Globus pallidus (tissue), 1 donor: ENCODE results near the gene CHD1.
"Not testable (repeated sequence)": the region's sequence is repeated elsewhere in the genome, so short reads cannot be mapped to it uniquely, and the experiment has no call there.

Experiments
- DNase-seq: peaks from one replicate; pipeline ENCODE4 v3.0.0-alpha.2; 2015; ENCODE audit warnings: low spot score

CHD1 gene

DNA sequence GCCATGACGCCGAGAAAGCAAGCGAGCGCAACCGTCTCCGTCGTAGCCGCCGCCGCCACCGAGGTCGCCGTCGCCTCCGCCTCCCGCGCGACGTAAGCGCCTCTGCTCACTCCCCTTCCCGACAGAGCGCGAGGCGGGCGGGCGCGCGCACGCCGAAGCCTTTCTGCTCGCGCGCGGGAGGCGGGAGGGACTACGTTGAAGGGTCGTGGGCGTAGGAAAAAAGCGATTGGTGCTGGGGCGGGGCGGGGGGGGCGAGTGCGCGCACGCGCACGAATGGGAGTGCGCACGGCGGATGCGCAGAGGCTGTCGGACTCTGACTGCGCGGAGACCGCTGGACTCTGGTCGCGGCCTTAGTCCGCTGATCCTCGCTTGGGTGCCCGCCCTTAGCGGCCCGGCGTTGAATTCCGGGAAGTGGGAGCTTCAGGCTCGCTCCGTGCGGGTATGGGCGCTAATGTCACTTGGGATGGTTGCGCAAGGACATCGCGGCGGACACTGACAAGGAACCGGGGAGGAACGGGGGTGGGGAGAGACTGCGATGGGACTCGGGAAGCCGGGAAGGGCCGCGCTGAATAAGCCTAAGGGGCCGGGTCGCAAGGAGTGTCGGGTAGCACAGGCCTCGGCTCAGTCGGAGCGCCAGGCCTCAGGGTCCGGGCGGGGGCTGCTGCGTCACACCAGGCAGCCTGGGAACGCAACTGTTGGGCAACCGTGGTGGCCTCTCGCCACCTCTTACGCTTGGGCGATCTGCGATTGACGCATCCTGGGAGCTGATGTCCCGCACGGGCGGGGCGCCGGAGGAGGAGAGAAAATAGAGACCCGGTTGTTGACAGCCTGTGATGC is at the start of gene CHD1:
Gene CHD1, minus strand, starts transcription at position 135 of the 837 bp plus-strand sequence. CDS start 2,621 bp downstream, outside the sequence.
- DNase-seq: peak; percentile 95

DNA sequence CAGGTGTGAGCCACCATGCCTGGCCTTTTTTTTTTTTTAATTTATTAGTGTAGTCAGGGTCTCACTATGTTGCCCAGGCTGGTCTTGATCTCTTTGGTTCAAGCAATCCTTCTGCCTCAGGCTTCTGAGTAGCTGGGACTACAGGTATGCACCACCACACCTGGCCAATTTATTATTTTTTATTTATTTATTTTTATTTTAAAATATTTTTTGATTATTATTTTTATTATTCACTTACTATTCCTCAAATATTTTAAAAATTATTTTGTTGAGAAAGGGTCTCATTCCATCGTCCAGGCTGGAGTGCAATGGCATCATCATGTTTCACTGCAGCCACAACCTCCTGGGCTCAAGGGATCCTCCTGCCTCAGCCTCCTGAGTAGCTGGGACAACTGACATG is 49.7 kb upstream of the CHD1 start:
- DNase-seq: no peak

- no peak for DNase-seq
These were observed 48.9 kb upstream of the CHD1 start for GRCh38 chr5:98977723-98978122.

GRCh38 chr5:98975682-98976407 is 47.0 kb upstream of the CHD1 start:
- DNase-seq: no peak

DNA sequence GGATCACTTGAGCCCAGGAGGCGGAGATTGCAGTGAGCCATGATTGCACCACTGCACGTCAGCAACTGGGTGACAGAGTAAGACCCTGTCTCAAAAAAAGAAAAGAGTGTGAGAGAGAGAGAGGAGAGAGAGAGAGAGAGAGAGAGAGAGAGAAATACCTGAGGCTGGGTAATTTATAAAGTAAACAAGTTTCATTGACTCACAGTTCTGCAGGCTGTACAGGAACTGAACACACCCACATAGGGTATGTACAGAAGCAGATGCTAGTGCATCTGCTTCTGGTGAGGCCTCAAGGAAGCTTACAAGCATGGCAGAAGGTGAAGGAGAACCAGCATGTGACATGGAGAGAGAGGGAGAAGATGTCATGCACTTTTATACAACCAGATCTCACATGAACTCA is 46.4 kb upstream of the CHD1 start:
- DNase-seq: no peak

DNA sequence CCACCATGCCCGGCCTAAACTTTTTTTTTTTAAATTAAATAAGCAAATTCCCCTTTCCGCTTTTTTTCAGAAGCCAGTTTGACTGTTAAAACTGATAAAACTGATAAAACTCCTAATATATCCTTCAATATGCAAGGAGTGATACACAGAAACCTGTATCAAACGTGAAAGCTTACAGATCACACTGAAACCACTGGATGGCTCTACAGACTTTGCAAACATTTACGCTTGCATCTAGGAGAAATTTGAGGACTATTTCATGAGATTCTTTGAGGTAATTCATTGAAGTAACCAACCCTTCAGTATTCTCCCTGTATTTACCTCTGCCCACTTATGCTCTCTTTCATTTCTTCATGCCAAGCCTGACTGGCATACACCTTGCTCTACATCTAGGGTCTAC is 40.6 kb upstream of the CHD1 start:
- no peak for DNase-seq

DNA sequence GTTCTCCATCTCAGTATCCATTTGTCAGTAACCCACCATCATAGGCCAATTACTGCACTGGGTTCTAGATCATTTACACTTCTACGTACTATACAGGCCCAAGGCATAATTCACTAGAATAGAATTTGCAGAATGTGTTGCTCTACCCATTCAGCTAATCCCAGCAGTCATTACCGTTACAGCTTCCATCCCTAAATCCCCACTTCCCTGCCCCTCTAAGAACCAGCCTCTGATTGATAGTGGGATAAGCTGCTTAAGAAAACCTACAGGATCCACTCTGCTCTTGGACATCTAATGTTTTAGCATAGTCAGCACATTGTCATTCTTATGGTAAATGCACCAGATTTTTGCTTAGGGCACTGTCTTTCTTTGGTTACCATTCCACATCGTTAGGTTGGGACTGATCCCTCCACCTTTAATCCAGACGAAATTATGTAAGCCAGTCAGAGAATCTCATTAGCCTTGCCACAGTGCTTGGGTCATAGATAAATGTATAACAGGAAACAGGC is 39.3 kb upstream of the CHD1 start:
- no peak for DNase-seq

DNA sequence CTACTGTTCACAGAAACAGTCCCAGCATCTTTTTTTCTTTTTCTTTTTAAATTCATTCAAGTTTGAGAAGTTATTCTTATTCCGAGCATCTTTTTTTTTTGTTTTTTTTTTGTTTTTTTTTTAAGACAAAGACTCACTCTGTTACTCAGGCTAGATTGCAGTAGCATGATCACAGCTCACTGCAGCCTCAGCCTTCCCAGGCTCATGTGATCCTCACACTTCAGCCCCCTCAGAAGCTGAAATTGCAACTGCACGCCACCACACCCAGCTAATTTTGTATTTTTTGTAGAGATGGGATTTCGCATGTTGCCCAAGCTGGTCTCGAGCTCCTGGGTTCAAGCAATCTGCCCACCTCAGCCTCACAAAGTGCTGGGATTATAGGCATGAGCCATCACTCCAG is 36.4 kb upstream of the CHD1 start:
- DNase-seq: no peak

- no peak for DNase-seq
These were observed 35.8 kb upstream of the CHD1 start for GRCh38 chr5:98964621-98965020.

GRCh38 chr5:98963019-98963418 is 34.2 kb upstream of the CHD1 start:
- no peak for DNase-seq

DNA sequence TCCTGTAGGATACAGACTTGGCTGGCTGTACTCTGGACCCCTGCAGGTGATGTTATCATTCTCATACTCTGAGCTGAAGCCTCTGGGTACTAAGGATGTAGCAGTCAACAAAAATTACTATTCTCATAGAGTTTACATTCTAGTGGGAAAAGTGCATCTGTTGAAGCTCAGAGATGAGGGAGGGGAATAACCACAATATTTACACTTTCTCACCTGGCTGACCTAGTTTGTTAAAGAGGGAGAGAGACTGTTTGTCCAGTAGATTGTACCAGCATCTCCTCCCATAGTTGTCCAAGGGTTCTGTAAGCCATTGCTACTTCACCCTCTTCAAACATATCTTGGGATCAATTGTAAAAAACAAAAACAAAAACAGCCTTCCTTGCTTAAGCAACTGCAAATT is 33.8 kb upstream of the CHD1 start:
- DNase-seq: no peak

DNA sequence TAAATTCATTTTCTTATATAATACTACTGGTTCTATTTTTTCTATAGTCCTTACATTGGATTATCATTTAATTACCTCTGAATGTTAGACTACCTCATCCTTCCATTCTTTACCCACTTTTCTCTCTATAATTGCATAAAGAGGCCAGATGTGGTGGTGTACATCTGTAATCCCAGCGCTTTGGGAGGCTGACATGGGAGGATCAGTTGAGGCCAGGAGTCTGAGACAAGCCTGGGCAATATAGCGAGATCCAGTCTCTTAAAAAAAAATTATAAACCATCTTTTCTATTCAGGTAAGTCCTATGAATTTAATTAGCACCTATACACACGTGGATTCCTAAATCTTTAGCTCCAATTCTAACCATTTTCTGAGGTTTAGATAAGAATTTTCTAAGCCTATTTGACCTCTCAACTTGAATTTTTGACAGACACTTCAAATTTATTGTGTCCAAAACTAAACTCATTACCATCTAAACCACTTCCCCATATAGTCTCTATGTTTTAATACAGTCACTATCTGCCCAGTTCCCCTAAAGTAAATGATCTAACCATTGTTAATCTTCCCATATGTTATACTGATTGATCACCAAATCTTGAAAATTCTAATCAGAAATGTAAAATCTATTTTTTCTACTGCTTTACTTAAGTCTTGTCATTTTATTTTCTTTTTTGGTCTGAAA is 33.0 kb upstream of the CHD1 start:
- DNase-seq: no peak

GRCh38 chr5:98957307-98957706 is 28.5 kb upstream of the CHD1 start:
- DNase-seq: no peak

- DNase-seq: not testable (repeated sequence)
These were observed 27.1 kb upstream of the CHD1 start for GRCh38 chr5:98955888-98956287.

DNA sequence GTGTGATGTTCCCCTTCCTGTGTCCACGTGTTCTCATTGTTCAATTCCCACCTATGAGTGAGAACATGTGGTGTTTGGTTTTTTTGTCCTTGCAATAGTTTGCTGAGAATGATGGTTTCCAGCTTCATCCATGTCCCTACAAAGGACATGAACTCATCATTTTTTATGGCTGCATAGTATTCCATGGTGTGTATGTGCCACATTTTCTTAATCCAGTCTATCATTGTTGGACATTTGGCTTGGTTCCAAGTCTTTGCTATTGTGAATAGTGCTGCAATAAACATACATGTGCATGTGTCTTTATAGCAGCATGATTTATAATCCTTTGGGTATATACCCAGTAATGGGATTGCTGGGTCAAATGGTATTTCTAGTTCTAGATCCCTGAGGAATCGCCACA is 26.7 kb upstream of the CHD1 start:
- DNase-seq: not testable (repeated sequence)

GRCh38 chr5:98954392-98955028 is 25.7 kb upstream of the CHD1 start:
- no peak for DNase-seq

- DNase-seq: no peak
These were observed 14.0 kb upstream of the CHD1 start for GRCh38 chr5:98942847-98943246.

DNA sequence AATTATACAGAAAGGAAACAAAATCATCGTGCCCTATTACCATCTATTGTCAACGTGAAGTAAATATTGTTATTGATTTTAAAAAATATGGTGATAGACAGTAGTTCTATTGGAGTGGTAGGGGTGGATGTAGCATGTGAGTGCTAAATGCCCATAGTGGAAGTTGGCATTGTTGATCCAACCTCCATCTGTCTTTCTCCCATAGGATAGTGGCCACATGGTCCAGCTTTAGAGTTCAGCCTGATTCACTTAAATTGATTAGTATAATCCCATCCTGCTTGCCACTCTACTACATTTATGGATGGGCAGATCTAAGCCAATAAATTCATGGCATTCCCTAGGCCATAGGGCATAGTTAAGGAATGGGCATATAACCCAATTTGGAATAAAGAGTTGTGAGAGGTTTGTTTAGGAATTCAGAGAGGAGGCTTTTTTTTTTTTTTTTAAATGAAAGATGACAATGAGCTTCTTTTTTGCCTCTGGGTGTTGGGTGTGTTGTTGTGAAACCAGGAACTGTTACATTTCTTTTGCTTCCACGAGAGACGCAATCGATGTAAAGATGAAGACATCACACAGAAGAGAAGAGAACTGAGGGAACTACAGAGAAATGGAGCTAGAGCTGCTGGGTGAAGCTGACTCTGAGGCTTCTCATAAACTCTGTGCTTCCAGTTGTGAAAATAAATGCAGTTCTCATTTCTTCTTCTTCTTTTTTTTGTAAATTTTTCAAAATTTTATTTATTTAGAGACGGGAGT is 12.5 kb upstream of the CHD1 start:
- no peak for DNase-seq

- DNase-seq: peak; percentile 54
These were observed 11.8 kb upstream of the CHD1 start for GRCh38 chr5:98940581-98940980.

- no peak for DNase-seq
These were observed 9.7 kb upstream of the CHD1 start for GRCh38 chr5:98938464-98938863.

DNA sequence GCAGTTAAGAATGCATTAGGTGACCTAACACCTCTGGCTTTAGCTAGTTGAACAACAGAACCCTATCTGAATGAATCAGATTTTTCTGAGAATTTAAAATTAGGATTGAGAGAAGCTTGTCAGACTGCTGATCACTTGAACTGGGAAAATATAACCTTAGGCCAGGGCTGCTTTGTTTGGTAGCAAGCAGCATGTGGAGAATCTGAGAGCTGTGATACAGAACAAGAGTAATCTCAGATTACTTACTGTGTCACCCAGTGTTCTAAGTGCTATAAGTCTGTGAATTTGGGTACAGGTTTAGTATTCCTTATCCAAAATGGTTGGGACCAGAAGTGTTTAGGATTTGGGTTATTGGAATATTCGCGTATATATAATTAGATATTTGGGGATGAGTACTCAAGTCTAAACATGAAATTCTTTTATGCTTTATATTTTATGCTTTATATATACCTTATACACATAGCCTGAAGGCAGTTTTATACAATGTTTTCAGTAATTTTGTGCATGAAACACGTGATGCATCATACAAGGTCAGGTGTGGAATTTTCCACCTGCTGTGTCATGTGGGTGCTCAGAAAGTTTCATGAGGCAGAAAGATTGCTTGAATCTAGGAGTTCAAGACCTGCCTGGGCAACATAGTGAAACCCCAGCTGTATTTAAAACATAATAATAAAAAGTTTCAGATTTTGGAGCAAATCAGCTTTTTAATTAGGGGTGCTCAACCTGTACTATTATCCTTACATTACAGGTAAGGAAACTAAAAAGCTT is 8.3 kb upstream of the CHD1 start:
- DNase-seq: no peak
